ENCODE data around the gene BCL2L1.

The BCL2L1 gene

GRCh38 chr20:31663838-31664695 lies 58.6 kb downstream of the BCL2L1 start:
- FAIRE-seq = no peak
- TF ChIP-seq CTCF (IDR thresholded peaks at IDR 0.05; ENCODE audit: insufficient read depth, missing control alignments) = no peak
- DNase-seq (ENCODE audit: insufficient read length, low spot score) = no peak

- no peak for FAIRE-seq
- DNase-seq (ENCODE audit: insufficient read length, low spot score) = no peak
Observed at GRCh38 chr20:31663524-31663837, 59.2 kb downstream of the BCL2L1 start.

GRCh38 chr20:31662372-31662854 lies 60.3 kb downstream of the BCL2L1 start:
- TF ChIP-seq CTCF (IDR thresholded peaks at IDR 0.05; ENCODE audit: insufficient read depth, missing control alignments) = no peak
- FAIRE-seq (no peak), DNase-seq (ENCODE audit: insufficient read length, low spot score) (no peak)

More at GRCh38 chr20:31663524-31663837, 59.2 kb downstream of the BCL2L1 start:
- no peak for TF ChIP-seq CTCF (IDR thresholded peaks at IDR 0.05; ENCODE audit: insufficient read depth, missing control alignments)

- DNase-seq (ENCODE audit: insufficient read length, low spot score) = peak; percentile 71
- FAIRE-seq = no peak
Observed at GRCh38 chr20:31661625-31662371, 60.9 kb downstream of the BCL2L1 start.

GRCh38 chr20:31654534-31654933 lies 68.1 kb downstream of the BCL2L1 start:
- no peak for FAIRE-seq
- DNase-seq (ENCODE audit: insufficient read length, low spot score) = no peak
- no peak for TF ChIP-seq CTCF (IDR thresholded peaks at IDR 0.05; ENCODE audit: insufficient read depth, missing control alignments)

More at GRCh38 chr20:31661625-31662371, 60.9 kb downstream of the BCL2L1 start:
- TF ChIP-seq CTCF (IDR thresholded peaks at IDR 0.05; ENCODE audit: insufficient read depth, missing control alignments) = peak; percentile 51

- FAIRE-seq = no peak
- no peak for TF ChIP-seq CTCF (IDR thresholded peaks at IDR 0.05; ENCODE audit: insufficient read depth, missing control alignments)
- no peak for DNase-seq (ENCODE audit: insufficient read length, low spot score)
Observed at GRCh38 chr20:31653561-31653960, 69.1 kb downstream of the BCL2L1 start.

Data from D721Med (cell line).